OCI-LY7 (cell line): ENCODE data around the gene LPAR2. TPM values are rescaled to one million over a fixed set of nuclear protein-coding genes. Genes with fewer than 3 reads are reported as not detected.

Source experiments
- BruUV-seq: library from RNA; stranded (reverse); fragments of 400-500 nt; replicated peaks from 2 replicates; lab custom pipeline; 2021; lab: Mats Ljungman, UMichigan
- CTCF ChIA-PET: fragments of 300-600 bp; sonication (Branson Sonifier 250); formaldehyde crosslinking; loops from one replicate; lab custom pipeline; 2022; ENCODE audit warnings: antibody characterized with exemption; ENCODE audit not compliant: unreplicated experiment; lab: Charles Lee
- POLR2A ChIA-PET: fragments of 300-600 bp; sonication (Branson Sonifier 250); formaldehyde crosslinking; loops from one replicate; lab custom pipeline; 2022; ENCODE audit warnings: antibody characterized with exemption; lab: Charles Lee
- DNase-seq: peaks from one replicate; pipeline ENCODE4 v3.0.0-alpha.2; 2015; ENCODE audit warnings: low spot score
- H2AFZ ChIP-seq: fragments of 200-600 bp; sonication (generic), shearing (Covaris generic); 2 replicates; pipeline ENCODE4 v1.6.1; 2014; ENCODE audit warnings: mild to moderate bottlenecking, antibody characterized with exemption, low read length, moderate library complexity
- H3K27ac ChIP-seq: fragments of 200-600 bp; sonication (generic); 2 replicates; pipeline ENCODE4 v1.5.1; 2014; ENCODE audit warnings: mixed run types, low read depth, mild to moderate bottlenecking, moderate library complexity, low read length, inconsistent platforms; ENCODE audit not compliant: poor library complexity, severe bottlenecking
- H3K36me3 ChIP-seq: fragments of 200-600 bp; sonication (generic); 2 replicates; pipeline ENCODE4 v1.6.1; 2014; ENCODE audit warnings: mild to moderate bottlenecking, antibody characterized with exemption, low read length, moderate library complexity, mixed read lengths; ENCODE audit not compliant: insufficient read depth
- H3K4me1 ChIP-seq: fragments of 200-600 bp; sonication (generic); 2 replicates; pipeline ENCODE4 v1.5.1; 2014; ENCODE audit warnings: mild to moderate bottlenecking, low read length; ENCODE audit not compliant: insufficient read depth, poor library complexity, severe bottlenecking
- H3K4me2 ChIP-seq: fragments of 200-600 bp; sonication (generic); 2 replicates; pipeline ENCODE4 v1.6.1; 2014; ENCODE audit warnings: mild to moderate bottlenecking, low read length
- H3K4me3 ChIP-seq: fragments of 200-600 bp; sonication (generic); 2 replicates; pipeline ENCODE4 v1.5.1; 2014; ENCODE audit warnings: mild to moderate bottlenecking, low read depth, low read length; ENCODE audit not compliant: poor library complexity, severe bottlenecking
- H3K79me2 ChIP-seq: fragments of 200-600 bp; sonication (generic); 2 replicates; pipeline ENCODE4 v1.6.1; 2016; ENCODE audit warnings: low read depth, mild to moderate bottlenecking, low read length, moderate library complexity, mixed read lengths; ENCODE audit not compliant: insufficient read depth
- H3K9me2 ChIP-seq: fragments of 200-600 bp; sonication (generic); 2 replicates; pipeline ENCODE4 v1.6.1; 2016; ENCODE audit warnings: mild to moderate bottlenecking, low read length, mixed read lengths; ENCODE audit not compliant: insufficient read depth
- H3K9me3 ChIP-seq: fragments of 200-600 bp; sonication (generic); 2 replicates; pipeline ENCODE4 v1.6.1; 2014; ENCODE audit warnings: mild to moderate bottlenecking, mixed run types, low read length, mixed read lengths
- H4K20me1 ChIP-seq: fragments of 200-600 bp; sonication (generic); 2 replicates; pipeline ENCODE4 v1.6.1; 2014; ENCODE audit warnings: mild to moderate bottlenecking, antibody characterized with exemption, low read length, moderate library complexity, mixed read lengths; ENCODE audit not compliant: insufficient read depth
- EZH2phosphoT487 ChIP-seq: fragments of 200-600 bp; sonication (generic); IDR thresholded peaks from 2 replicates; pipeline ENCODE4 v1.6.1; 2018; ENCODE audit warnings: low read depth, borderline replicate concordance, mild to moderate bottlenecking, mixed run types, antibody characterized with exemption, low read length, moderate library complexity, mixed read lengths
- intact Hi-C: fragments of 100-400 bp; cut with micrococcal nuclease; formaldehyde crosslinking; loops from one replicate; pipeline ENCODE4 v1.10.0; 2022; ENCODE audit not compliant: unreplicated experiment
- total RNA-seq, 2 experiments: library from RNA; depleted of rRNA in 1 of 2; stranded (reverse); fragments of >200 nt in 1 of 2; shearing (Covaris generic) in 1 of 2; gene quantifications; 2 replicates each; pipeline ENCODE4 v1.2.3, GENCODE V29; 2014 to 2022
- TF ChIP-seq, protein P1 (sequence below): fragments of 200-600 bp; sonication (generic); conservative IDR thresholded peaks from 2 replicates; pipeline ENCODE4 v1.5.1; 2014; ENCODE audit warnings: mild to moderate bottlenecking, antibody characterized with exemption, low read length, moderate library complexity, mixed read lengths

The LPAR2 gene
- total RNA-seq, 2 experiments from 2014 or later = 12.4 to 18.4 TPM

DNA sequence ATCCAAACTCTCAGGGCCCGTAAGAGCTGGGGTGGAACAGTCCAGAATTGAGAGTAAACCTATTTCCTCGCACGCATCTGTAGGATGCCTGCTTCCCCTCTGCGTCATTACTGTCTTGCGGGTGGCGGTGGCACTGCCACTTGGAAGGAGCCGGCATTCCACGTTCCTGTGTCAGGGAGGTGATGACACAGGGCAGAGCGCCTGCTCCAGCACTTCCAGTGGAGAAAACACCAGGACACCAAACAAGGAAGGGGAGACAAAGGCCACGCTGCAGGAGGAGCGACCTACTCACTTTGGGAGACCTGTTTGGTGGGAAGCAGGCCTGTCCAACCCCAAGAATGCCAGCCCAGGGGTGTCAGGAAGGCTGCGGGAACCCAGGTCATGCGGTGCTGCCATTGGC is 46.6 kb downstream of the LPAR2 start:
- H3K79me2 ChIP-seq = no peaks in the 10 kb centered on the region
- H3K36me3 ChIP-seq = no peaks in the 10 kb centered on the region
- H3K4me2 ChIP-seq = no peak overlapping the region
- H3K4me3 ChIP-seq = no peak overlapping the region
- no peak overlapping the region for H2AFZ ChIP-seq
- H3K9me2 ChIP-seq = no peaks in the 10 kb centered on the region
- H3K27ac ChIP-seq = no peak overlapping the region
- BruUV-seq = no TSS peak
- ChIA-PET POLR2A (no interaction called here), CTCF (no interaction called here)
- DNase-seq = no peak
- H3K4me1 ChIP-seq = no peaks in the 10 kb centered on the region
- no peaks in the 10 kb centered on the region for H4K20me1 ChIP-seq
- intact Hi-C loops = no loop called here
- H3K9me3 ChIP-seq = no peaks in the 10 kb centered on the region
- no peak for TF ChIP-seq EZH2phosphoT487
- TF ChIP-seq, protein P1, sequence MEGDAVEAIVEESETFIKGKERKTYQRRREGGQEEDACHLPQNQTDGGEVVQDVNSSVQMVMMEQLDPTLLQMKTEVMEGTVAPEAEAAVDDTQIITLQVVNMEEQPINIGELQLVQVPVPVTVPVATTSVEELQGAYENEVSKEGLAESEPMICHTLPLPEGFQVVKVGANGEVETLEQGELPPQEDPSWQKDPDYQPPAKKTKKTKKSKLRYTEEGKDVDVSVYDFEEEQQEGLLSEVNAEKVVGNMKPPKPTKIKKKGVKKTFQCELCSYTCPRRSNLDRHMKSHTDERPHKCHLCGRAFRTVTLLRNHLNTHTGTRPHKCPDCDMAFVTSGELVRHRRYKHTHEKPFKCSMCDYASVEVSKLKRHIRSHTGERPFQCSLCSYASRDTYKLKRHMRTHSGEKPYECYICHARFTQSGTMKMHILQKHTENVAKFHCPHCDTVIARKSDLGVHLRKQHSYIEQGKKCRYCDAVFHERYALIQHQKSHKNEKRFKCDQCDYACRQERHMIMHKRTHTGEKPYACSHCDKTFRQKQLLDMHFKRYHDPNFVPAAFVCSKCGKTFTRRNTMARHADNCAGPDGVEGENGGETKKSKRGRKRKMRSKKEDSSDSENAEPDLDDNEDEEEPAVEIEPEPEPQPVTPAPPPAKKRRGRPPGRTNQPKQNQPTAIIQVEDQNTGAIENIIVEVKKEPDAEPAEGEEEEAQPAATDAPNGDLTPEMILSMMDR = no peak

DNA sequence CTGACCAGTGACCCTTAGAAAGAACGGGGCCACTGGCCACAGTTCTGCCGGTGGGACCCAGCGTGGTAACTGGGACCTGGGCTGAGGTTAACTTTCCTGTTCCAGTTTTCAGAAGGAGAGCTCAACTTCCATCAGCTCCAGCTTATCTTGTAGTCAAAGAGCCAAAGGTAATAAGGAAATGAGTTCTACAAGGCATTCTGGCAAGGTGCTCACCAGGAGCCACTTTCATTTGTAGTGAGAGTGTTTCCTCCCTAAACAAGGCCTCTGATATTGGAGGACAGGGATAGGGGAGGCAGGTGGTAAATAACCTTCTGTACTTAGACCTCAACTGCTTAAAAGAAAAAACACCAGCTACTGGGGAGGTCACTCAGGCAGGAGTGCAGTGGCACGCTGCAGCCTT is 47.6 kb downstream of the LPAR2 start:
- H3K4me2 ChIP-seq = no peak overlapping the region
- intact Hi-C loops = no loop called here
- BruUV-seq = no TSS peak
- no peaks in the 10 kb centered on the region for H3K9me3 ChIP-seq
- ChIA-PET CTCF (no interaction called here), POLR2A (no interaction called here)
- TF ChIP-seq, protein P1 = no peak
- no peak for TF ChIP-seq EZH2phosphoT487
- no peak overlapping the region for H3K27ac ChIP-seq
- H3K4me3 ChIP-seq = no peak overlapping the region
- no peaks in the 10 kb centered on the region for H3K4me1 ChIP-seq
- no peaks in the 10 kb centered on the region for H3K79me2 ChIP-seq
- no peaks in the 10 kb centered on the region for H3K36me3 ChIP-seq
- H3K9me2 ChIP-seq = no peaks in the 10 kb centered on the region
- H4K20me1 ChIP-seq = no peaks in the 10 kb centered on the region
- no peak overlapping the region for H2AFZ ChIP-seq
- no peak for DNase-seq

DNA sequence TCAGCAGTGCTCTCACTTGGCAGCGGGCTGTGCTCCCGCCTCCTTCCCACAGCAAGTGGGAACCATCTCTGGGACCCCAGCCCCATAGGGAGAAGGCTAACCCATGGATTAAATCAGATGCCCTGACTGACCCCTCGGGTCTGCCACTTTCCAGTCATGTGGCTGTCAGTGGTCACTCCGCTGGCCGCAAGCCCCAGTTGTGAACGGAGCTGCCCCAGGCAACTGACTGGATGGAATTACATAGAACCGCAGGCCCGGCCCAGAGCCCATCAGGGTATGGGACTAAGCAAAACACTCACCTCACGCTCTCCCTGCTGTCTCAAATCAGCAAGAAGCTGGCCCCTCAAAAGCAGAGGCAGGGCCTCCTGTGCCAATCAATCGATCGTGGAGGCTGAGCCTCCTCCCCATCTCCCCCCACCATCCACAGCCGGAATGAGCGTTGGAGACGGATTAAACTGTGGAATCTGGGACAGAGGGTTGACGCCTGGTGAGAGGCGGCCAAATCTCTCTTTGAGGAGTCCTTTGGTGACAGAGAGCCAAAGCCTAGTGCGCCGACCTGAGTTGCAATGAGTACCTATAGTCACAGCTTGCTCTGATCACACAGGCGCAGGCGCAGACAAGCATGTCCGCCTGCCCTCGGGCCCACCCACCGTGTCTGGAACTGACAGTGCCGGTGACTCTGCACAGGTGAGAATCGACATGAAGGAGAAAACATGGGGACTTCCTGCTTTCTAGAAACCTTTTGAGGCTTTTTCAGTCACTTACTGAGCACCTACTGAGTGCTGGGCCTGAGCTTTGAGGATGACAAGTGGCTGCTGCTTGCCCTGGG is 48.3 kb downstream of the LPAR2 start:
- no peaks in the 10 kb centered on the region for H3K79me2 ChIP-seq
- no peak overlapping the region for H3K27ac ChIP-seq
- H3K36me3 ChIP-seq = no peaks in the 10 kb centered on the region
- H3K4me3 ChIP-seq = no peak overlapping the region
- CTCF ChIA-PET = no interaction called here
- no peaks in the 10 kb centered on the region for H3K9me2 ChIP-seq
- no TSS peak for BruUV-seq
- no peak overlapping the region for H2AFZ ChIP-seq
- no peak overlapping the region for H3K4me2 ChIP-seq
- POLR2A ChIA-PET = no interaction called here
- intact Hi-C loops = no loop called here
- no peaks in the 10 kb centered on the region for H3K4me1 ChIP-seq
- DNase-seq = no peak
- no peaks in the 10 kb centered on the region for H3K9me3 ChIP-seq
- TF ChIP-seq, protein P1 = no peak
- TF ChIP-seq EZH2phosphoT487 = no peak
- H4K20me1 ChIP-seq = no peaks in the 10 kb centered on the region
